ENCODE results near the gene CDC37. TPM values are rescaled to one million over a fixed set of nuclear protein-coding genes. Genes with fewer than 3 reads are reported as not detected.

CDC37 gene
- total RNA-seq (2021) (163 to 204 TPM (median 164 TPM) in 3 replicates), Bru-seq, nascent RNA (percentile 72 among the genes with signal in this experiment)
- long read RNA-seq, experiment 1, transcript CDC37-201 (8 exons, 1,608 nt), result major isoform, 446 of 623 reads
- long read RNA-seq, experiment 1, transcript CDC37-209 (7 exons, 1,377 nt), result minor isoform, 99 of 623 reads
- long read RNA-seq, experiment 1, partial matches to known transcripts, result 36 of 623 reads
- long read RNA-seq, experiment 1, other reads (novel, unspliced or antisense), result 42 of 623 reads
- long read RNA-seq, experiment 2, transcript CDC37-209 (7 exons, 1,377 nt), result minor isoform, 5 of 149 reads
- long read RNA-seq, experiment 2, transcript CDC37-201 (8 exons, 1,608 nt), result major isoform, 46 of 149 reads
- long read RNA-seq, experiment 2, partial matches to known transcripts, result 70 of 149 reads
- long read RNA-seq, experiment 2, other reads (novel, unspliced or antisense), result 28 of 149 reads
- long read RNA-seq, experiment 3, transcript CDC37-201 (8 exons, 1,608 nt), result major isoform, 345 of 463 reads
- long read RNA-seq, experiment 3, transcript CDC37-209 (7 exons, 1,377 nt), result minor isoform, 70 of 463 reads
- long read RNA-seq, experiment 3, partial matches to known transcripts, result 16 of 463 reads
- long read RNA-seq, experiment 3, other reads (novel, unspliced or antisense), result 31 of 463 reads

DNA sequence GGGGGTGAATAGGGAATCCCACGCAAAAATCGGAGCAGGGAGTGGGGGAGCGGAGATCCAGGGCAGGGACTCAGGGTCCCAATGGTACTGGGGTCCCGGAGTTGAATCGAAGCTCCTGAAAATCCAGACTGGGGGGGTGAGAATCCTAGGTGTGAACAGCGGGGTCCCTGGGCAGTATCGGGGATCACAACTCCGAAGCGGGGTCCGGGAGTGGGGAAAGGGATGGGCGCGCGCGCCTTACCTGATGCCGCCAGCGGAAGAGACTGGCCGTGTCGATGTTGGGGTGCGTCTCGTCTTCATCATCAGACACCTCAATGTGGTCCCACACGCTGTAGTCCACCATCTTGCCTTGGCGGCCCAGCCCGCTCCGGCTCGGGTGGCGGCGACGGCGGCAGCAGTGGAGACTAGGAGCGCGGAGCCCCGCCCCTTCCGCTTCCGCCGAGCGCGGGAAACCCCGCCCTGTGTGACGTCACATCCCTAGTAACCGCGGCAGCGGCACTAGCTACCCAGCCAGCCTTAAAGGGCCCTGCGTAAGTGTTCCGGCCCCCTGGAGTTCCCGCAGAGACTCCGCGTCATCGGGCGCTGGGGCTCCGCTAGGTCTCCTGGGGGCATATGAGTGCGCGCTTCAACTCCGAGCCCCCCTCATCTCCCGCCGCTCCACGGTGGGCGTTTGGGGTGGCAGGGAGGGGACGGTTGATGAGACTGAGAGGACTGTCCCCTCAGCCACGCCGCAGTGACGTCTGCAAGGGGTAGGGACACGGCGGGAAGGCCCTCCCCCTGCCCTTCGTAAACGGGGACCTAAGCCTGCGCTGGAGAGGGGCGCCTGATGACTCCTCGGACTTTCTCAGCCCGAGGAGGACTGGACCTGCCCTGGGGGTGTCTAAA lies at the start of gene CDC37:
TSS of gene CDC37 (minus strand) at position 406 of the 885 bp plus-strand sequence. CDS start at position 343, 63 bp downstream.
- DNase-seq (ENCODE audit: low spot score) (peak; percentile 98), ATAC-seq (peak; percentile 79)
- Mint-ChIP-seq H3K27me3 (ENCODE audit: low read depth) (peaks cover 40% of the 10 kb centered on the region), H3K36me3 (peaks cover 4% of the 10 kb centered on the region; the same call in 1 of the 2 replicates), H3K4me3 (peak within 1 kb of the TSS; percentile 96), H3K4me1 (peaks cover 19% of the 10 kb centered on the region), H3K9me3 (no peaks in the 10 kb centered on the region), H3K27ac (peak within 1 kb of the TSS; percentile 89)
- ChIA-PET POLR2A (interaction anchor here (0.5 to 1.5 kb wide), 3 partner anchors 15 to 209 kb away, joined by 3 to 5 read pairs (median 3); partner anchors contain the start of gene TYK2), CTCF (interaction anchor here (0.5 to 8.3 kb wide), 32 partner anchors 9 to 455 kb away, joined by 3 to 229 read pairs (median 4); partner anchors contain the start of genes ICAM1, ICAM5, PDE4A and QTRT1)
- TF ChIP-seq JUN (CRISPR knock-in tag; IDR thresholded peaks at IDR 0.05) (no peak), ZNF416 (CRISPR knock-in tag; IDR thresholded peaks at IDR 0.05) (0 out of 2 replicates have a peak, but pooled peaks have one; percentile 3), ZNF121 (CRISPR knock-in tag; IDR thresholded peaks at IDR 0.05) (no peak), ZNF219 (CRISPR knock-in tag; IDR thresholded peaks at IDR 0.05; ENCODE audit: borderline replicate concordance) (no peak), ZNF671 (CRISPR knock-in tag; IDR thresholded peaks at IDR 0.05) (0 out of 2 replicates have a peak, but pooled peaks have one; percentile 48), RELA (CRISPR knock-in tag; IDR thresholded peaks at IDR 0.05; ENCODE audit: borderline replicate concordance) (no peak), MYBL2 (CRISPR knock-in tag; IDR thresholded peaks at IDR 0.05) (no peak), ZNF317 (CRISPR knock-in tag; IDR thresholded peaks at IDR 0.05; ENCODE audit: borderline replicate concordance, low read depth) (no peak), NFE2L1 (CRISPR knock-in tag; IDR thresholded peaks at IDR 0.05) (0 out of 2 replicates have a peak, but pooled peaks have one; percentile 16), ZNF423 (CRISPR knock-in tag; IDR thresholded peaks at IDR 0.05) (peak; percentile 71), ZNF396 (CRISPR knock-in tag; IDR thresholded peaks at IDR 0.05; ENCODE audit: borderline replicate concordance) (no peak), CREM (CRISPR knock-in tag; IDR thresholded peaks at IDR 0.05) (peak; percentile 93), KAT7 (CRISPR knock-in tag; IDR thresholded peaks at IDR 0.05; ENCODE audit: borderline replicate concordance) (0 out of 2 replicates have a peak, but pooled peaks have one; percentile 20), FOXK1 (CRISPR knock-in tag; IDR thresholded peaks at IDR 0.05) (peak; percentile 19; the same call in 1 of the 2 replicates), GABPB1 (CRISPR knock-in tag; IDR thresholded peaks at IDR 0.05) (peak; percentile 70), ETV6 (CRISPR knock-in tag; IDR thresholded peaks at IDR 0.05) (peak; percentile 87), NR3C1 (CRISPR knock-in tag; conservative IDR thresholded peaks at IDR 0.05; ENCODE audit: low read depth) (no peak), NR1H2 (CRISPR knock-in tag; IDR thresholded peaks at IDR 0.05) (no peak), SP1 (CRISPR knock-in tag; conservative IDR thresholded peaks at IDR 0.05) (peak; percentile 96), CREB1 (CRISPR knock-in tag; IDR thresholded peaks at IDR 0.05) (no peak), SMAD3 (CRISPR knock-in tag; IDR thresholded peaks at IDR 0.05; ENCODE audit: borderline replicate concordance) (peak; percentile 63; the same call in 1 of the 2 replicates), TP53 (CRISPR knock-in tag; IDR thresholded peaks at IDR 0.05) (peak; percentile 57; the same call in 1 of the 2 replicates), TEAD1 (CRISPR knock-in tag; IDR thresholded peaks at IDR 0.05) (0 out of 2 replicates have a peak, but pooled peaks have one; percentile 22)
- TF ChIP-seq, protein P1, sequence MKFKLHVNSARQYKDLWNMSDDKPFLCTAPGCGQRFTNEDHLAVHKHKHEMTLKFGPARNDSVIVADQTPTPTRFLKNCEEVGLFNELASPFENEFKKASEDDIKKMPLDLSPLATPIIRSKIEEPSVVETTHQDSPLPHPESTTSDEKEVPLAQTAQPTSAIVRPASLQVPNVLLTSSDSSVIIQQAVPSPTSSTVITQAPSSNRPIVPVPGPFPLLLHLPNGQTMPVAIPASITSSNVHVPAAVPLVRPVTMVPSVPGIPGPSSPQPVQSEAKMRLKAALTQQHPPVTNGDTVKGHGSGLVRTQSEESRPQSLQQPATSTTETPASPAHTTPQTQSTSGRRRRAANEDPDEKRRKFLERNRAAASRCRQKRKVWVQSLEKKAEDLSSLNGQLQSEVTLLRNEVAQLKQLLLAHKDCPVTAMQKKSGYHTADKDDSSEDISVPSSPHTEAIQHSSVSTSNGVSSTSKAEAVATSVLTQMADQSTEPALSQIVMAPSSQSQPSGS (CRISPR knock-in tag; IDR thresholded peaks at IDR 0.05; ENCODE audit: borderline replicate concordance, low read depth), result no peak
- TF ChIP-seq, protein P2, sequence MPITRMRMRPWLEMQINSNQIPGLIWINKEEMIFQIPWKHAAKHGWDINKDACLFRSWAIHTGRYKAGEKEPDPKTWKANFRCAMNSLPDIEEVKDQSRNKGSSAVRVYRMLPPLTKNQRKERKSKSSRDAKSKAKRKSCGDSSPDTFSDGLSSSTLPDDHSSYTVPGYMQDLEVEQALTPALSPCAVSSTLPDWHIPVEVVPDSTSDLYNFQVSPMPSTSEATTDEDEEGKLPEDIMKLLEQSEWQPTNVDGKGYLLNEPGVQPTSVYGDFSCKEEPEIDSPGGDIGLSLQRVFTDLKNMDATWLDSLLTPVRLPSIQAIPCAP (CRISPR knock-in tag; IDR thresholded peaks at IDR 0.05), result peak; percentile 61; the same call in 1 of the 2 replicates
- TF ChIP-seq, protein P3, sequence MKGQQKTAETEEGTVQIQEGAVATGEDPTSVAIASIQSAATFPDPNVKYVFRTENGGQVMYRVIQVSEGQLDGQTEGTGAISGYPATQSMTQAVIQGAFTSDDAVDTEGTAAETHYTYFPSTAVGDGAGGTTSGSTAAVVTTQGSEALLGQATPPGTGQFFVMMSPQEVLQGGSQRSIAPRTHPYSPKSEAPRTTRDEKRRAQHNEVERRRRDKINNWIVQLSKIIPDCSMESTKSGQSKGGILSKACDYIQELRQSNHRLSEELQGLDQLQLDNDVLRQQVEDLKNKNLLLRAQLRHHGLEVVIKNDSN (CRISPR knock-in tag; IDR thresholded peaks at IDR 0.05), result no peak
- TF ChIP-seq, protein P4, sequence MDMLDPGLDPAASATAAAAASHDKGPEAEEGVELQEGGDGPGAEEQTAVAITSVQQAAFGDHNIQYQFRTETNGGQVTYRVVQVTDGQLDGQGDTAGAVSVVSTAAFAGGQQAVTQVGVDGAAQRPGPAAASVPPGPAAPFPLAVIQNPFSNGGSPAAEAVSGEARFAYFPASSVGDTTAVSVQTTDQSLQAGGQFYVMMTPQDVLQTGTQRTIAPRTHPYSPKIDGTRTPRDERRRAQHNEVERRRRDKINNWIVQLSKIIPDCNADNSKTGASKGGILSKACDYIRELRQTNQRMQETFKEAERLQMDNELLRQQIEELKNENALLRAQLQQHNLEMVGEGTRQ (CRISPR knock-in tag; IDR thresholded peaks at IDR 0.05), result no peak
- TF ChIP-seq, protein P5, sequence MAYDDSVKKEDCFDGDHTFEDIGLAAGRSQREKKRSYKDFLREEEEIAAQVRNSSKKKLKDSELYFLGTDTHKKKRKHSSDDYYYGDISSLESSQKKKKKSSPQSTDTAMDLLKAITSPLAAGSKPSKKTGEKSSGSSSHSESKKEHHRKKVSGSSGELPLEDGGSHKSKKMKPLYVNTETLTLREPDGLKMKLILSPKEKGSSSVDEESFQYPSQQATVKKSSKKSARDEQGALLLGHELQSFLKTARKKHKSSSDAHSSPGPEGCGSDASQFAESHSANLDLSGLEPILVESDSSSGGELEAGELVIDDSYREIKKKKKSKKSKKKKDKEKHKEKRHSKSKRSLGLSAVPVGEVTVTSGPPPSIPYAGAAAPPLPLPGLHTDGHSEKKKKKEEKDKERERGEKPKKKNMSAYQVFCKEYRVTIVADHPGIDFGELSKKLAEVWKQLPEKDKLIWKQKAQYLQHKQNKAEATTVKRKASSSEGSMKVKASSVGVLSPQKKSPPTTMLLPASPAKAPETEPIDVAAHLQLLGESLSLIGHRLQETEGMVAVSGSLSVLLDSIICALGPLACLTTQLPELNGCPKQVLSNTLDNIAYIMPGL (CRISPR knock-in tag; IDR thresholded peaks at IDR 0.05), result peak; percentile 15; the same call in 1 of the 2 replicates
